ENCODE measurements around the gene ATP11C.
"Not testable (repeated sequence)": the region's sequence is repeated elsewhere in the genome, so short reads cannot be mapped to it uniquely, and the experiment has no call there.

ATP11C gene

DNA sequence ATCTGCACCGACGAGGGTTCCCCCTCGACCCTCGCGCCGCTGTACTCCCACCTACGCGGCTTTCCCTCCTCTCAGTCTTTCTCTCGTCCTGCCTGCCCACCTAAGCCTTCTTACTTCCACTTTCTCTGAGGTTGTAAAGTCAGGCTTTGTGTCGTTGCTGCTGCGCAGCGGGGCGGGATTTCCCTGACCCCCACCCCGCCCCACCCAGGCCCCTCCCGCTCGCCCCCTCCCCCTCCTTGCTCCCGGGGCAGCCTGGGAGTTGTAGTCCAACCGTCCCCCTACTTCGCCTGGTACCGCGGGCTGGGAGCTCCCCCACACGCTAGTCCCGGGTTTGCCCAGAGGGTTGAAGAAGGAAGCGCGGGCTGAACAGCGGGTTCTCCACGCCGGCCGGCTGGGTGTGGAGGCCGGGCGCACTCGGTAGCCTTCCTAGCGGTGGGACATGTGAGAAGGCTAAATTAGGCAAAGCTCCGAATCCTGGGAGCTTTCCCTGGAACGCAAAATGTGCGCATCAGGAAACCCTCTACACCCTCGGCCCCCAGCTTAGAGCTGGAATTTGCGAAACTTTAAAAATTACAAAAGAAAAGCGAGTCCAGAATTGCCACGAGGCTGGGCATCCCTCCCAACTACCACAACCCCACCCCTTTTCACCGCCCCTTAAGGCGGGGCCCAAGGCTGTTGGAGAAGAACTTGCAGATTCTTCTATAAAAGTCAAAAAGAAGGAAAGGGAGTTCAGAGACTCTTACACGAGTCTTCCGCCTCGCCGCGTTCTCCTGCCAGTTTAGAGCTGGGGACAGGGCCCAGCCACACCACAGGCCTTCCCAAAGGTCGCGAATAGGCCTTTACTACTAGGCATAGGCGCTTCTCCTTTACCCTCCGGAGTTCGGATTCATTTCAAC, at the start of gene ATP11C:
TSS of gene ATP11C (minus strand) at position 153 of the 896 bp plus-strand sequence. CDS start 1,011 bp downstream, outside the sequence.
- DNase-seq = peak; percentile 56 to 64 (median 60)

DNA sequence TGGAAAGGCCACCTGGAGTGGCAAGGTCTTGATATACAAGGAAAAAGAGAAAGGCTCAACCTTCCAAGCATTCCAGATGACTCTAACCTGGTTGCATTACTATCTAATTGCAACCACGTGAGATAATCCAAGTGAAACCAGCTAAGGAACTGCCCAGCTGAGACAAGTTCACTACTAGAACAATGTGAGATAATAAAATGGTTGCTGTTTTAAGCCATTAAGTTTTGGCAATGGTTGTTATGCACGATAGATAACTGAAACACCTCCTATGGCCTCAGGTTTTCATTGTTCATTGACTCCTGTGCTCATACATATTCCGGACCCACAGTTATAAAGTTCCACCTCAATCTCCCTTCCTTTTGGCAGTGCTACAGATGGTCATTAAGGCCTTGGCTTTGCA, 41.6 kb upstream of the ATP11C start:
- DNase-seq = no peak

DNA sequence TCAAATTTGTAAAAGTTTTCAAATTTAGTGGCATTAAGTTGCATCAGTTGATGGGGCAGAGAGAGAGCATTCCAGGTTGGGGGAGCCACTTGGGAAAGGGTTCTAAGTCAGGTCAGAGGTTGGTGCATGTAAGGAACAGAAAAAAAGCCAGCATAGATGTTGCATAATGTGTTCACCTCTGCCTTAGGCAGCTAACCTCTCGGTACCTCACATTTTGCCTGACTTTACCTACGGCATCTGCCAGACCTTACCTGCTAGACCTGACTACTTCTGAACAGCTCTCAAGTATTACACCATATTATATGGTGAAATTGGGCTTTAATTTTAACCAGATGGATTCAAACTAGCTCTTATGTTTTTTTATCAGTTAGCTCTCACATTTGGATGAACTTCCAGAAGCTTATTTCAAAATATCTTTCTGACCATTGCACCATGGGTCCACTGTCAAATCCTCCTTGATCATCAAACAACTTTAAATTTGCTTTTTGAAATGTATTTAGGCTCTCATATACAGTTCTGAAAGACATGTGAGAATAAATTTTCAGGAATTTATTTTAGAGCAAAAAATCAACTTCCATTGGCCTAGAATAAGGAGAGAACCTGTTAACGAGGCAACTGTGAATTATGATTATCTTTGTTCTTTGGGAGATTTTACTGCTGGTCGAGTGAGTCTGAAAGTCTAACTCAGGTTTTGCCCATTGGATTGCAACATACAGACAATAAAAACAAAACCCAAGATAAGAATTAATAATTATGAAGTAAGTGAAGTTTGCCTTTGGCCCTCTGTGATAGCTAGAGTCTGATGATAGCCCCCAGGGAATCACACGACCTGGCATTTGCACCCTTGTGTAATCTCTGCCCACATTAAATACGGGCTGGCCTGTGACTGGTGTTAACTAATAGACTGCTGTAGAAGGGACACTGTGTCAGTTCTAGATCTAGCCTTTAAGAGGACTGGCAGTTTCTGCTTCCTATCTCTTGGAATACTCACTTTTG, 40.1 kb upstream of the ATP11C start:
- DNase-seq = no peak

DNA sequence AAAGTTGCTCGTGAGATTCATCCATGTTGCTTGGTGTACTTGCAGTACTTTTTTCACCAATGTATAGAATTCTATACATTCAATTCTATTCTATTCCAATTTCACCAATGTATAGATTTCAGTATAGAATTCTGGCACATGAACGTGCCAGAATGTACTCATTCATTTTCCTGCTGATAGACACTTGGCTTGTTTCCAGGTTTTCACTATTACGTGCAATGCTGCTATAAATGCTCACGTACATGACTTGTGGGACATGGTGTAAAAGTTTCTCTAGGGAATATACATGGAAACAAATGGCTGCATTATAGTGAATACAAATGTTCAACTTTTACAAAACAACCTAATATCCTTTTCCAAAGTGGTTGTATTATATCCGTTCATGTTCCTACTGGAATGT, 39.3 kb upstream of the ATP11C start:
- no peak for DNase-seq

DNA sequence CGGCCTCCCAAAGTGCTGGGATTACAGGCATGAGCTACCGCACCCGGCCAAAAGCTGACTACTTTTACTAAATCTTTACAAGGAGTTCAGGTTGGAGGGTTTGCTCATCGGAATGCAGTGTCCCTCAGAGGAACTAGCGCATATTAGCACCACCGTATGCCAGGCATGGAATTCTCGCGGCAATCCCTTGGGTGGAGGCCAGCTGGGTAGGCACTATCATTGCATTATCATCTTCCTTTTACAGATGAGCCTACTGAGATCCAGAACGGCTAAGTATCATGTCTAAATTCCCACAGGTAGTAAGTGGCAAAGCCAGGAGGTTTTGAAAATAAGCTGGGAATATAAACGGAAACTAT, 38.5 kb upstream of the ATP11C start:
- DNase-seq = no peak

DNA sequence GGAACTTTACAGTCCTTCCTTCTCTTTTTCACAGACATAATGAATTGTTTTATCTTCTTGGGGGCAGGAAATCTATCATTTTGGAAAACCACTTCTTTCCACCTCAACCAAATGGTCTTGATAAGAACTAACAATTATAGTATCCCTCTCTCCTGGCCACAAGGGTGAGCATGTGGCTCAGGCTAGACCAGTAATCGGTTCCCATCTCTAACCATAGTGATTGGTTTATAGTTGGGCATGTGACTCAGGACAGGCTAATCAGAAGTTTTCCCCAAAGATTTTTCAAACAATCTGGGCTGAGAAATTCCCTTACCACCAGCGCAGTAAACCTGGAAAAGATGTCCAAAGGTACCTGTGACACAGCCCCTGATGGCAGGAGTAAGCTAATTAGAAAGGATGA, 36.4 kb upstream of the ATP11C start:
- DNase-seq = no peak

DNA sequence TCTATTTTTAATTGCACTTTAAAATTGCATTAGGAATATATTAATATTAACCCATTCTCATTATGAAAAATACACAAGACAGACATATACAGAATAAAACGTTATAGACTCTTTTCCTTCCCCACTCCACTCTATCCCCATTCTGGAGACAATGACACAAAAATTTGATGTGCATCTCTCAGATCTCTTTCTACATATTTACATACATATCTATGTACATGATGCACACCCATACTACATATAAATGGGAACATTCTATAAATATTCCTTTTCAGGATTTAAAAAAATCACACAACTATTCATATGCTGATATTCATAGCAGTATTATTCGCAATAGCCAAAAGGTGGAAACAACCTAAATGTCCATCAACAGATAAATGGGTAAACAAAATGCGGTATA, 34.9 kb upstream of the ATP11C start:
- no peak for DNase-seq

DNA sequence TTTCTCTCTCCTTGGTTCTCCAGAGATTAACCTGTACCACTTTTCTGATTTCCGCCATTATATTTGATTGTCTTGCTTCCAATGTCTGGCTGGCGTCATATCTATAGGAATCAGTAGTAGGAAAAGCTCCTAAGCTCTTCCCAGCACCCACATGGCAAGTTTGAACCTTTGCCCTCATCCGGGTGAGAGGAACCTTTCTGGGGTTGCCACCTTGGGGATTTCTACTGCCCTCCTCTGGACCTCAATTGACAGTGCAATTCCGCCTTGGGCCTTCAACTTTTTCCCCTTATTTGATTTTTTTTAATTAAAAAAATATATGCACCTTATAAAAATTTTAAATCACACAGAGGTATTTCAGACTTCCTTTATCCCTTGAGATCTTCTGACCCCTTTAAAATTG, 34.4 kb upstream of the ATP11C start:
- DNase-seq = no peak

DNA sequence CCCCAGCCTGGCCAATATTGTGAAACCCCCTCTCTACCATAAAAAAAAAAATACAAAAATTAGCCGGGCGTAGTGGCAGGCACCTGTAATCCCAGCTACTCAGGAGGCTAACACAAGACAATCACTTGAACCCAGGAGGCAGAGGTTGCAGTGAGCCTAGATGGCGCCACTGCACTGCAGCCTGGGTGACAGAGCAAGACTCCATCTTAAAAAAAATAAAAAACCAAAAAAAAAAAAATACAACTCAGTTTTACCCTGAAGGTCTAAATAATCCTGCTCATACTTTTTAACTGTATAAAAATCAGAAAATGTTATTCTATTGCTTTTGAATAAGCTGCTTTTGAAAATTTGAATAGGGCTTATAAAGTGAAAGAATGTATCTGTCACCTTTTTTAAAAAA, 33.3 kb upstream of the ATP11C start:
- DNase-seq = not testable (repeated sequence)

DNA sequence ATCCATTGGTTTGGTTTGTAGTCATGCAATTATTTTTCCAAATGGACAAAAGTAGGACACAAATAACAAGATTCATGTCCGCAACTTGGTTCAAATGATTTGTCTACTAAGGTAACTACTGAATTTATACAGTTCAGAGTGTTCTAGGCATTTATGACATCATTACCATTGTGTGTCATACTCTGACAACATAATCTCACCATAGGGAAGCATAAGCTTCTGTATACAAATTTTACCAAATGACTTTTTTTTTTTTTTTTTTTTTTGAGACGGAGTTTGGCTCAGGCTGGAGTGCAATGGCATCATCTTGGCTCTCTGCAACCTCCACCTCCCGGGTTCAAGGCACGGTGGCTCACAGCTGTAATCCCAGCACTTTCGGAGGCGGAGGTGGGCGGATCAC, 32.6 kb upstream of the ATP11C start, which contains the start of gene CXorf66:
TSS of gene CXorf66 (minus strand) at position 101 of the 400 bp plus-strand sequence. CDS start at position 76, 25 bp downstream.
- no peak for DNase-seq

DNA sequence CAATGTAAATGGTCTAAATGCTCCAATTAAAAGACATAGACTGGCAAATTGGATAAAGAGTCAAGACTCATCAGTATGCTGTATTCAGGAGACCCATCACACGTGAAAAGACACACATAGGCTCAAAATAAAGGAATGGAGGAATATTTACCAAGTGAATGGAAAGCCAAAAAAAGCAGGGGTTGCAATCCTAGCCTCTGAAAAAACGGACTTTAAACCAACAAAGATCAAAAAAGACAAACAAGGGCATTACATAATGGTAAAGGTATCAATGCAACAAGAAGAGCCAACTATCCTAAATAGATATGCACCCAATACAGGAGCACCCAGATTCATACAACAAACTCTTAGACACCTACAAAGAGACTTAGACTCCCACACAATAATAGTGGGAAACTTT, 28.2 kb upstream of the ATP11C start:
- DNase-seq = not testable (repeated sequence)

DNA sequence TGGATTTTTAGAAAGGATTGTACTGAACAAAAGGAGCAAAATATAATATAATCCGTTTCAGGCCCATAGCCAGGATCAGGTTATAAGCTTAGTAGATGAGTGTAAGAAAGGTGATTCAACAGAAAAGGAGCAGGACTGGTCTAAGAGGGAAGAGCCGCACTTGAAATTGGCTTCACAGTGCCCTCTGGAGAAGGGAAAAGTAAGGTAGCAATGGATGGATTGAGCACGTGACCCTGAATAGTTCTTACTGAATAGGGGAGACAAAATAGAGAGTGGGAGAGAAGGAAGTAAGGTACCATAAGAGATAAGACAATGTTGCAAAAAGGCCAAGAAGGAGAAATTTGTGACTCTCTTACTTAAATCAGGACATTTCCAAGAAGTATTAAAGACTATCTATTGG, 16.9 kb upstream of the ATP11C start:
- DNase-seq = no peak

DNA sequence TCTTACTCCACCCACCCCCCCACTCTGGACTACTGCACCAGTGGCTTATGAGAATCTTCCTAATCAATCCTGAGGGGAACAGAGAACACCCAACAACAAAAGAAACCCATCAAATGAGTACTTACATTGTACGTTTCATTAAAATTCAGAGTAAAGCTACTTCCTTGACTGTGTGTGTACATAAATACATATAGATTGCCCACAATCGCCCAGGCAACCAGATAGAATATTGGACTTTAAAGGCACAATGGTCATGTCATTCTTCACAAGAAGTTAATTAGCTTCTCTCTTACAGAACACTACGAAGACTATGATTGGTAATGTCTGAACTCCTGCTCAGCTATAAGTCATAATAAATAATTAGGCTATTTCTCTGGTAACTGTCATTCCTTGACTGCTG, 12.2 kb upstream of the ATP11C start:
- no peak for DNase-seq

DNA sequence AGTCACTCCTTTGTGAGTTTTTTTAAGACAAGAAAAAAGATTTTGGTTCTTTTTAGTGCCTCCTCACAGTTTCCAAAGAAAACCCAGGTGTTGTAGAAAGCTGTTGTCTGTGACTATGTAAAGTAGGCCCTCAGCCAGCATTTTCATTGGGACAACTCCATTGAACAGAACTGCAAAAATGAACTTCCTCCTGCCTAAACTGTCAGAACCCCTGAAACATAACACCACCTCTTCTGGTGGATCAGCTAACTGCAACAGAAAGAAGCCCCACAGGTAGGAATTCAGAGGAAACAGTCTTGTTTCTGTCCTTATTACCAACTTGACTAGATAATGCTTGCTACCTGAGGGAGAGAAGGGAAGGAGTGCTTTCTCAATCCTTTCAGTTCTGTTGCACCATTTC, 3.4 kb upstream of the ATP11C start:
- DNase-seq = no peak

DNA sequence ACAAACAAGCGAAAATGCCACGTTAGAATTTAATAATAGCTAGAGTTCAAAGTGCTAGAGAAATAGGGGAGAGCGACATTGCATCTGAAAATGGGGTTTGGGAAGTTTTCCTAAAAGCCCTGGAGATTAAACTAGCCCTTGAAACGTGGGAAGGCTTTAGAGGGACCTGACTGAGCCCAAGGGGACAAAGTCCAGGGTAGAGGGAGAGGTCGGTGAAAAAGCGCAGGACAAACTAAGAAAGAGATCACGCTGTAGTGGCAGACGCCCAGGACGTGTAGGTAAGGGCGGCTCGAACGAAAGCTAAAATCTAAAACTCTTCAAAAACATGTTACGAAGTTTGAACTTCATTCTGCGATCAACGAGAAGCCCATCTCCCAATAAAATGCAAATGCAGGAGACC, 1.1 kb upstream of the ATP11C start:
- no peak for DNase-seq

DNA sequence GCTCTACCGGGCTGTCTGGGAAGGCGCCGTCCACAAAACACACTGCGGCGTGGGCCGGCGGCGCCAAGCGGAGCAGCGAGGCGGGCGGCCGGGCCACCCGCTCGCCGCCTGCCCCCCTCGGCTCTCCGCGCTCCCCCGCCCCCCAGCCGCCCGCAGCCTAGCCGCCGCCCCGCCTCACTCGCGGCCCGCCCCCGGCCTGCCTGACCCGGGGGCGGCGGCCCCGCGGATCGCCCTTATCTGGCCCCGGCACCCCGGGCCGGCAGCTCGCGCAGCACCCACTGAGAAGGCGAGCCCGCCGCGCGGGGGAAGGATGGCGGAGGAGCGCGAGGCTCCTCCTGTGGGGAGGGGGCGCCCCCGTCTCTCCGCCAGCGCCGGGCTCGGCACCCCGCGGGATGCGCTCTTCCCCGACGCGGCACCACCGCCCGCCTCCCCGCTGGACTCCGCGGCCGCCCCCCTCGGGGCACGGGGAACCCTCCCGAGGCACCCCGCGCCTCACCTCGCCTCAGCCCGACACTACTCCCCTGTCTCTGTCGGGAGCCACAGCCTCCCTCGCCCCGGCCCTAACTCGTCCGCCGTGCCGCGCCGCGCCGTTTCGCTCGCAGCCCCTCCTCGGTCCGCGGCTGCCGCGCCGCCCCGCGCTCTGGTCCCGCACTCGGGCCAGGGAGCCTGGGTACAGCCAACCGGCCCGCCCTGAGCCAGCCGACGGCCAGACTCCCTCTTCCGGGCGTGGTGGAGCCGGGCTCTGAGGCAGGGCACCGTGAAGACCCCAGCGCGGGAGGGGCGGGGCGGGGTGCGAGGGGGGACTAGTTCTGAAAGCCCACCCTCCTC, 566 bp downstream of the ATP11C start:
- peak; percentile 22 to 36 (median 30) for DNase-seq

DNA sequence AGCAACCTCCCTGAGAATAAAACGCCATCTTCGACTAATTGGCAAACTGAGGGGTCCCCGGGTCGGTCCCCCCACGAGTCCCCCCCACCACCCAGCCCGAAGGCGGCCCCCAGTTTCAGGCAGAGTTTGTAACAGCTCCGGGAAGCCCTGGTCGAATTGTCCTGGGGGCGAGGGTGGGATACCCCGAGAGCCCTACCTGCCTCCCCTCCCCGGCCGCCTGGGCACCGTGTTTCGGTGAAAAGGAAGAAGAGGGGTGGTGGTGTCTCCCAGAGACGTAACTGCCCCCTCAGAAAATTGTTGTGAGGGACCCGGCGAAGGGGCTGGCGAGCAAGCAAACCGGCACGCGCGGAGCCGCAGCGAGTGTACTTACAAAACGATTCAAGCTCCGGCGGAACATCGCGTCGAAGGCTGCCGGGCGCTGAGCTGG, 1.2 kb downstream of the ATP11C start:
- peak in 3 of 4 experiments; percentile 5 to 16 (median 8) for DNase-seq

DNA sequence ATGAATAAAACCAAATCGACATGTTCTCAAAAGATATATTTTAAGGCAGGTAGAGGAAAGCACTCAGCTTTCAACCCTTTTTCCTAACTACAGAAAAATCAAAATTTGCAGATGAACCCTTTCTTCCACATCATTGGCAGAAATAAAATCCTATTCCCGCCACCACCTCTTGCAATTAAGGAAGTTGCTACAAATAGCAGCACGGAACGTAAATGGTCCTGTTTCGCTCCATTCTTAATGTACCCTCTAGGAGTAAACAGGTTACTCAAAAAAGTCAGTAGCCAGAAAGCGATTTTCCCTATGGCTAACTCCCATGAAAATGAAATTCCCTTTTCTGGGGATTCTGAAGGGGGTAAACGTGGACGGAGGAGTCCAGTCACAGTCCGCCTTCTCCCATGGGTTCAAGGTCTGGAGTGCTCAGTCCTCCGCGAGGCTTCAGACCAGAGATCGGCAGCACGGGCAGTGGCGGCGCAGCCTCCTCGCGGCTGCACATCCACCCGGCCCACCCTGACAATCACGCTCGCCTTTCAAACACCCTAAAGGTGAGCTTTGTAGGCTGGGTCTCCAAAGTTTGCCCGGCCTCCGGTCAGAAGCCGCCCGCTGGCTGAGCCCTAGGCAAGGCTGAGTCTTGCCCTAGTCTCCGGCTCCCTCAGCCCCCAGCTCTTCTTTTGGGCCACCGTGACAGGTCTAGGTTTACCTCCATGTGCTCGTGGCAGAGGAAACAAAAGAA, 1.8 kb downstream of the ATP11C start:
- no peak for DNase-seq

DNA sequence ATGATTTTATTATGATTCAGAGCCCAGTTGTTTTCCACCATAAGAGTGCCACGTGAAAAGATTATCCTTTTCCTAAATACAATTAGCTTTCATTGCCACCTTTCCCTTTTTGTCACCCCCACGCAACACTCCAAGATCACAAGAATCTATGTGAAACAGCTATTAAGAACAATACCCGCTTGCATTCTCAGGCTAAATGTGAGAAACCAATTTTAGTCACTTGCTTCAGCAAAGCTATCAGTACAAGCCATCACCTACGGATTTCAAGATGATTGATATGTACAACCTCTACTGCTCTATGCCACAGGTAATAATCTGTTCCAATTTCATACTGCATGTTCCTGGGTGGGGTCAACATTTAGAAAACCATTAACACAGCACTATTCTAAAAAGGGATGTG, 2.5 kb downstream of the ATP11C start:
- no peak for DNase-seq

DNA sequence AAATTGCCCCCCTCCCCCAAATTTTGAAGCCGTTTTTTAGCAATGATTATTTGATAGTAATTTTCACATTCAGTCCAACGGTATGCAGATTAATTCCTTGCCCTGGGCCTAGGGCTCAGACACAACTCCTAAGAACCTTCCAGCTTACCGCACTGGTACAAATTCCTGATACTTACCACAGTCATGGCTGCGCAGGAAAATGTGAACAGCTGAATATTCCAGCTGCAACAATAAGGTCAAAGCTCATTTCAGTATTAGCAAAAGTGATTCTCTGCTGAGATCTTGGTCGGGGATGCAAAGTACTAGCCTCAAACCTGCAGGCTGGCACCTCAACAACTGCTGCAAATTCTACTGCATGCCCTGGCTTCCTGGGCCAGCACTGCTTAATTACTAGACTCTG, 3.0 kb downstream of the ATP11C start:
- DNase-seq = no peak

DNA sequence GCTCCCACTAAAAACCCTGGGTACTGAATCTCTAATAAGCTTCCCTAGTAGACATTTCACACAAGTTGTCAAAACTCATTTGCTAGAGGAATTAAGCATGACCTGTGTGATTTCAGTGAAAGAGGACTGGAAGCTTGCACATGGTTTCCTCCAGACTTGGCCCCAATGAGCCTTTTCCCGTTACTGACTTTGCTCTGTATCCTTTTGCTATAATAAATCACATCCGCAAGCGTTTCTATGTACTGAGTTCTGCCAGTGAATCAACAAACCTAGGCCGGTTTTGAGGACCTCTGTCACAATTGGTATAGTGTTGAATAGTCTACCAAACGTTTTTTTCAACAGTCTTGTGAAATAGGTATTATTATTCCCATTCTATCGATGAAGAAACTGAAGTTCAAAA, 8.2 kb downstream of the ATP11C start:
- no peak for DNase-seq
